Kidney capillary endothelial cell (primary cell): ENCODE data around the gene KRT5.

Experiments used
- DNase-seq: peaks from one replicate; pipeline ENCODE4 v3.0.0-alpha.2; 2018; ENCODE audit warnings: low spot score

KRT5 gene

GRCh38 chr12:52537101-52537500, 16.9 kb upstream of the KRT5 start:
- DNase-seq, result no peak

- DNase-seq, result no peak
These were observed 15.4 kb upstream of the KRT5 start for GRCh38 chr12:52535574-52535973.

- no peak for DNase-seq
These were observed 14.3 kb upstream of the KRT5 start for GRCh38 chr12:52534482-52534881.

GRCh38 chr12:52533686-52534470, 13.7 kb upstream of the KRT5 start:
- no peak for DNase-seq

GRCh38 chr12:52532636-52533035, 12.4 kb upstream of the KRT5 start:
- DNase-seq, result no peak

GRCh38 chr12:52531566-52532300, 11.5 kb upstream of the KRT5 start:
- DNase-seq, result no peak

GRCh38 chr12:52530905-52531304, 10.7 kb upstream of the KRT5 start:
- DNase-seq, result no peak

- DNase-seq, result no peak
These were observed 10.2 kb upstream of the KRT5 start for GRCh38 chr12:52530366-52530765.

GRCh38 chr12:52529846-52530245, 9.7 kb upstream of the KRT5 start:
- DNase-seq, result no peak

GRCh38 chr12:52529417-52529816, 9.2 kb upstream of the KRT5 start:
- no peak for DNase-seq

- DNase-seq, result no peak
These were observed 8.5 kb upstream of the KRT5 start for GRCh38 chr12:52528641-52529143.

GRCh38 chr12:52527121-52527800, 7.1 kb upstream of the KRT5 start:
- DNase-seq, result no peak

GRCh38 chr12:52526511-52526951, 6.3 kb upstream of the KRT5 start:
- no peak for DNase-seq

- DNase-seq, result no peak
These were observed 5.7 kb upstream of the KRT5 start for GRCh38 chr12:52525661-52526499.

GRCh38 chr12:52524898-52525591, 4.9 kb upstream of the KRT5 start:
- DNase-seq, result no peak

- DNase-seq, result no peak
These were observed 4.2 kb upstream of the KRT5 start for GRCh38 chr12:52524241-52524897.

- DNase-seq, result no peak
These were observed 3.6 kb upstream of the KRT5 start for GRCh38 chr12:52523824-52524223.

- DNase-seq, result no peak
These were observed 2.3 kb upstream of the KRT5 start for GRCh38 chr12:52522346-52523011.

GRCh38 chr12:52521568-52522266, 1.5 kb upstream of the KRT5 start:
- DNase-seq, result no peak
